K562 (cell line): ENCODE data around the gene TMEM108. TPM values are rescaled to one million over a fixed set of nuclear protein-coding genes. Genes with fewer than 3 reads are reported as not detected.

Experiments used
- ATAC-seq: fragments of 200-7000 bp; cut with Tn5 transposase; 3 replicates; pipeline ENCODE4 v1.9.1; 2020; ENCODE audit warnings: moderate library complexity
- BruUV-seq: library from RNA; stranded (reverse); fragments of 400-500 nt; replicated peaks from 2 replicates; lab custom pipeline; 2021; lab: Mats Ljungman, UMichigan
- CTCF ChIA-PET: fragments of 300-600 bp; formaldehyde crosslinking; extraction: SDS; loops from one replicate; lab custom pipeline; 2021; ENCODE audit warnings: low intra/inter-chr PET ratio; lab: Yijun Ruan, JAX
- POLR2A ChIA-PET: fragments of 300-600, 350-650 bp; sonication (Branson Sonifier 250); formaldehyde crosslinking; extraction: SDS; loops from one replicate; lab custom pipeline; 2021; ENCODE audit warnings: antibody characterized with exemption, inconsistent platforms; lab: Yijun Ruan, JAX
- DNase-seq, 4 experiments: peaks; one replicate each; pipeline versions ENCODE4 v3.0.0 to v3.0.0-alpha.2; 2011 to 2018; ENCODE audit warnings: low spot score in 3 of 4, mixed read lengths in 3 of 4; ENCODE audit errors: extremely low read depth in 1 of 4
- FAIRE-seq: peaks from 2 replicates; lab custom pipeline; 2011; peaks lifted over from hg19 to GRCh38; lab: Jason Lieb, UNC
- H2AFZ ChIP-seq: 2 replicates; pipeline ENCODE4 v1.6.0; 2011; ENCODE audit warnings: low read depth, low read length, control low read depth, inconsistent platforms
- H3K27ac ChIP-seq: fragments of 200-600 bp; 3 replicates; pipeline ENCODE4 v1.8.0; 2011; ENCODE audit warnings: low read depth, mild to moderate bottlenecking, control low read depth, inconsistent platforms, low read length, moderate library complexity, mixed read lengths; ENCODE audit errors: extremely low read depth
- H3K27me3 ChIP-seq, 2 experiments: fragments of 300-600 bp in 1 of 2; 2 replicates in 1 of 2; 3 replicates in 1 of 2; pipeline versions ENCODE4 v1.6.0 to v1.8.0; 2011; ENCODE audit warnings: inconsistent platforms in 2 of 2, low read length in 2 of 2, mild to moderate bottlenecking in 1 of 2, mixed read lengths in 1 of 2, moderate library complexity in 1 of 2; ENCODE audit not compliant: control insufficient read depth in 2 of 2, insufficient read depth in 2 of 2
- H3K36me3 ChIP-seq: fragments of 300-600 bp; 3 replicates; pipeline ENCODE4 v1.8.0; 2011; ENCODE audit warnings: mild to moderate bottlenecking, low read length, inconsistent platforms; ENCODE audit not compliant: control insufficient read depth, insufficient read depth
- H3K4me1 ChIP-seq, 2 experiments: fragments of 200-600 bp in 1 of 2; replicated peaks in 1 of 2; 2 replicates in 1 of 2; 3 replicates in 1 of 2; pipeline versions ENCODE4 v1.5.1 to v1.8.0; 2011; ENCODE audit warnings: inconsistent platforms in 2 of 2, low read length in 2 of 2, mild to moderate bottlenecking in 1 of 2, mixed read lengths in 1 of 2, moderate library complexity in 1 of 2; ENCODE audit not compliant: control insufficient read depth in 2 of 2, insufficient read depth in 2 of 2
- H3K4me2 ChIP-seq: 2 replicates; pipeline ENCODE4 v1.6.1; 2011; ENCODE audit warnings: low read length, control low read depth, inconsistent platforms, mixed read lengths; ENCODE audit not compliant: insufficient read depth
- H3K4me3 ChIP-seq: fragments of 200-600 bp; sonication (generic), shearing (Covaris generic); 2 replicates; pipeline ENCODE4 v1.5.1; 2016; ENCODE audit warnings: control low read depth, inconsistent platforms
- H3K79me2 ChIP-seq: fragments of 200-600 bp; 3 replicates; pipeline ENCODE4 v1.8.0; 2011; ENCODE audit warnings: low read length, inconsistent platforms; ENCODE audit not compliant: control insufficient read depth, insufficient read depth
- H3K9ac ChIP-seq, 2 experiments: 2 replicates each; pipeline versions ENCODE4 v1.6.0 to v1.6.1; 2011; ENCODE audit warnings: low read depth in 2 of 2, low read length in 2 of 2, control low read depth in 1 of 2, inconsistent platforms in 1 of 2, mild to moderate bottlenecking in 1 of 2, mixed read lengths in 1 of 2; ENCODE audit not compliant: insufficient read depth in 1 of 2
- H3K9me1 ChIP-seq: one replicate; pipeline ENCODE4 v1.6.0; 2011; ENCODE audit warnings: inconsistent platforms, mild to moderate bottlenecking, low read length, moderate library complexity; ENCODE audit not compliant: control insufficient read depth, insufficient read depth
- H3K9me3 ChIP-seq: replicated peaks from 2 replicates; pipeline ENCODE4 v1.5.1; 2011; ENCODE audit warnings: low read depth, low read length, inconsistent platforms; ENCODE audit not compliant: control insufficient read depth, insufficient read depth
- H4K20me1 ChIP-seq: replicated peaks from 2 replicates; pipeline ENCODE4 v1.6.1; 2011; ENCODE audit warnings: low read length, inconsistent platforms, mixed read lengths; ENCODE audit not compliant: control insufficient read depth, insufficient read depth
- BRCA1 ChIP-seq, 2 experiments: fragments of 450-650 bp in 1 of 2; sonication (generic) in 1 of 2; formaldehyde crosslinking in 1 of 2; IDR thresholded peaks; 2 replicates each; pipeline versions ENCODE4 v1.5.0 to v1.6.1; 2017 to 2020; ENCODE audit warnings: mild to moderate bottlenecking in 1 of 2, missing genetic modification reagents in 1 of 2
- C11orf30 ChIP-seq: fragments of 450-650 bp; IDR thresholded peaks from 2 replicates; pipeline ENCODE4 v1.6.1; 2016; ENCODE audit warnings: low read depth, mild to moderate bottlenecking
- CBX8 ChIP-seq: fragments of 200-600 bp; sonication (generic); IDR thresholded peaks from 2 replicates; pipeline ENCODE4 v1.6.1; 2012; ENCODE audit warnings: borderline replicate concordance, mixed run types, low read depth, mild to moderate bottlenecking, moderate library complexity, mixed read lengths, low read length, control low read depth, inconsistent platforms; ENCODE audit not compliant: poor library complexity, severe bottlenecking; ENCODE audit errors: extremely low read depth
- EGR1 ChIP-seq: fragments of 450-650 bp; conservative IDR thresholded peaks from 2 replicates; pipeline ENCODE4 v1.6.1; 2017; ENCODE audit warnings: mild to moderate bottlenecking
- ELF2 ChIP-seq: fragments of 250-450 bp; sonication (Bioruptor Pico); IDR thresholded peaks from 2 replicates; pipeline ENCODE4 v1.5.0; 2021; ENCODE audit warnings: mild to moderate bottlenecking
- ETV6 ChIP-seq, 3 experiments: fragments of 150-350 bp in 1 of 3; sonication (generic) in 1 of 3; formaldehyde crosslinking in 1 of 3; IDR thresholded peaks; 2 replicates each; pipeline versions ENCODE4 v1.6.1 to v1.8.0; 2014 to 2022; ENCODE audit warnings: borderline replicate concordance in 2 of 3, low read depth in 2 of 3, antibody characterized with exemption in 1 of 3, low read length in 1 of 3, mild to moderate bottlenecking in 1 of 3, missing genetic modification reagents in 1 of 3
- EZH2 ChIP-seq: IDR thresholded peaks from 2 replicates; pipeline ENCODE4 v1.6.1; 2012; ENCODE audit warnings: low read depth, mild to moderate bottlenecking, inconsistent platforms, low read length, borderline replicate concordance
- LCOR ChIP-seq: sonication (generic); formaldehyde crosslinking; IDR thresholded peaks from 2 replicates; pipeline ENCODE4 v1.8.0; 2022; ENCODE audit warnings: mild to moderate bottlenecking, missing genetic modification reagents
- MED1 ChIP-seq: sonication (generic); formaldehyde crosslinking; IDR thresholded peaks from 2 replicates; pipeline ENCODE4 v1.8.1; 2023; ENCODE audit warnings: missing genetic modification reagents, borderline replicate concordance
- POLR2AphosphoS2 ChIP-seq: IDR thresholded peaks from 2 replicates; pipeline ENCODE4 v1.6.1; 2012; ENCODE audit warnings: low read length, improper control_type of control experiment
- PPARD ChIP-seq: fragments of 250-450 bp; sonication (Bioruptor Pico); IDR thresholded peaks from 2 replicates; pipeline ENCODE4 v1.8.0; 2022; ENCODE audit warnings: inconsistent platforms, mild to moderate bottlenecking, moderate library complexity
- PRPF4 ChIP-seq: fragments of 200-400 bp; formaldehyde crosslinking; IDR thresholded peaks from one replicate; pipeline ENCODE4 v1.6.1; 2017; ENCODE audit warnings: low read length, low read depth, mild to moderate bottlenecking; ENCODE audit not compliant: insufficient read depth, poor library complexity, severe bottlenecking
- RBBP5 ChIP-seq: fragments of 200-600 bp; sonication (generic); IDR thresholded peaks from 2 replicates; pipeline ENCODE4 v1.6.1; 2012; ENCODE audit warnings: borderline replicate concordance, mild to moderate bottlenecking, low read length, control low read depth, inconsistent platforms; ENCODE audit not compliant: insufficient read depth, poor library complexity, severe bottlenecking
- TRIM28 ChIP-seq: fragments of 450-650 bp; IDR thresholded peaks from 2 replicates; pipeline ENCODE4 v1.6.1; 2017
- ZNF133 ChIP-seq: fragments of 250-450 bp; sonication (Bioruptor Pico); IDR thresholded peaks from 2 replicates; pipeline ENCODE4 v1.4.0; 2020; ENCODE audit warnings: mild to moderate bottlenecking
- WGBS: fragments of 100-300 bp; shearing (Covaris generic); methylation state at CpG from one replicate; pipeline ENCODE4 v1.1.6; 2016; ENCODE audit warnings: low coverage, mixed read lengths; ENCODE audit not compliant: insufficient coverage; ENCODE audit errors: missing lambda C conversion rate; 5-methylcytosine and 5-hydroxymethylcytosine counted together
- in situ Hi-C: fragments of 300-500 bp; cut with MboI; formaldehyde crosslinking; loops from 4 replicates; pipeline ENCODE4 v1.15.0; 2018; ENCODE audit warnings: inconsistent platforms, mixed read lengths
- intact Hi-C: fragments of 100-400 bp; cut with micrococcal nuclease; formaldehyde crosslinking; loops from 2 replicates; pipeline ENCODE4 v1.14.2; 2022
- polyA plus RNA-seq, 8 experiments: library from polyadenylated mRNA; depleted of rRNA in 4 of 8; stranded (reverse) in 5 of 8; unstranded in 3 of 8; fragments of >200 nt; fragmentation: Nextera tagmentation in 2 of 8; fragmentation: Illumina TruSeq in 1 of 8; extraction: Ambion mirVana in 2 of 8; extraction: Trizol in 1 of 8; gene quantifications; 2 replicates each; pipeline versions ENCODE4 v1.2.1 to v1.2.3, GENCODE V29; 2011 to 2014; ENCODE audit warnings: inconsistent platforms in 1 of 8, missing spikeins in 1 of 8
- total RNA-seq, 7 experiments: library from RNA; depleted of rRNA in 6 of 7; stranded (reverse); fragments of >200 nt in 6 of 7; fragmentation: Illumina TruSeq in 2 of 7; extraction: Trizol in 2 of 7; gene quantifications; 2 replicates each; pipeline versions ENCODE4 v1.2.1 to v1.2.3, GENCODE V29; 2011 to 2021; ENCODE audit warnings: low replicate concordance in 1 of 7

Gene TMEM108
- total and polyA plus RNA-seq, 9 of the 15 experiments (the other 6 are each of a cell fraction or from before 2014, with no cell fraction given), result 0.65 to 11.1 (median 3.4) TPM

DNA sequence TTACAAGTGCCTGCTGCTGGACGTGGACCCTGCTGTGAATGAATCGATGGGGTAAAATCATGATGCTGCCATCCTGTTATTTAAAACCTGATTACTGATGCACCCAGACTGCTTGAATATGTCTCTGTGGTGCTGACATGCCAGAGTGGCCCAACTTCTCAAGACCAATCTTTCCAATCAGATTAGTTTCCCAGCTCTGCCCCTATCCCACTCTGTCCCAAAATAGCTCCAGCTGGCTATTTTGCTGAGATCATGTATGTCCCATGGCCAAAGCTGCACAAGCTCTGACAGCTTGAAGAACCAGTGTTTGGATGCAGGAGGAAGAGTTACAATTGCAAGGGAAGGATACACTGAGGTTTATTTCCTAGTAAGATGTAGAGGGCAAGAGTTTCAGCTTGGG lies 153.6 kb downstream of the TMEM108 start:
- TF ChIP-seq EGR1 (no peak), PRPF4 (no peak), POLR2AphosphoS2 (no peak), RBBP5 (no peak)
- H3K4me2 ChIP-seq, result no peak overlapping the region
- POLR2A ChIA-PET, result no interaction called here
- in situ Hi-C loops (no loop called here), intact Hi-C loops (no loop called here)
- H3K9ac ChIP-seq, result no peak overlapping the region
- no peak for ATAC-seq
- DNase-seq, result no peak
- H3K27ac ChIP-seq, result no peak overlapping the region
- WGBS, result no CpG with 5 or more reads among the region's 2 CpGs
- H3K79me2 ChIP-seq, result no peaks in the 10 kb centered on the region
- FAIRE-seq, result no peak
- H3K9me1 ChIP-seq, result no peaks in the 10 kb centered on the region
- CTCF ChIA-PET, result no interaction called here
- BruUV-seq, result no TSS peak
- H4K20me1 ChIP-seq, result no peaks in the 10 kb centered on the region
- H3K9me3 ChIP-seq, result no peaks in the 10 kb centered on the region
- no peak overlapping the region for H2AFZ ChIP-seq
- H3K27me3 ChIP-seq, result no peaks in the 10 kb centered on the region
- no peaks in the 10 kb centered on the region for H3K4me1 ChIP-seq
- H3K36me3 ChIP-seq, result no peaks in the 10 kb centered on the region
- H3K4me3 ChIP-seq, result no peak overlapping the region

DNA sequence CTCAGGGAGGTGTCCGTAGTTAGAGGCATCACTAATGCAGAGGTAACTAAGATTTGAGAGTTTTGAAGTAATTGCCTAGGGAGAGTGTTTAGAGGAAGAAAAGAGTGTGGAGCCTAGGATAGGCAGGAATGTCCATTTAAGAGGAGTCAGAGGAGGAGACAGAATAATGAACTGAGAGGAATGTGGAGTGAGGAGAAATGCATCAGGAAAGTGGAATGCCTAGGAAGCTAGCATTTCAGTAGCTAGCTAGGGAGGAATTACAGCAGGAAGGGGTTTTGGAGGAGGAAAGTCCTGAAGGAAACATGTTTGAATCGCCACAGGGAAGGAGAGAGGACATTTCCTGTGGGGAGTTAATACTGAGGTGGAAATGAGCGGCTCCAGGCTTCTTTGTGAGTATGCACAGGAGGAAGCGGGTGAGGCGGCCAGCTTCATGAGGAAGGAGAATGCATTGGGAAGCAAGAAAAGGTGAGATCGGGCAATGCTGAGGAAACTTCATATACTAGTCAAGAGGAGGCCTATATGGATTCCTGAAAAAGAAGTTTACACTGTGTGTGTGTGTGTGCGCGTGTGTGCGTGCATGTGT lies 154.3 kb downstream of the TMEM108 start:
- no peaks in the 10 kb centered on the region for H3K27me3 ChIP-seq
- in situ Hi-C loops, result no loop called here
- H3K9me1 ChIP-seq, result no peaks in the 10 kb centered on the region
- no peaks in the 10 kb centered on the region for H3K79me2 ChIP-seq
- H3K4me1 ChIP-seq, result no peaks in the 10 kb centered on the region
- ChIA-PET POLR2A (no interaction called here), CTCF (no interaction called here)
- no peak for ATAC-seq
- no peaks in the 10 kb centered on the region for H3K36me3 ChIP-seq
- H4K20me1 ChIP-seq, result no peaks in the 10 kb centered on the region
- H3K4me3 ChIP-seq, result no peak overlapping the region
- no peak for DNase-seq
- H3K9me3 ChIP-seq, result no peaks in the 10 kb centered on the region
- no peak overlapping the region for H3K4me2 ChIP-seq
- intact Hi-C loops, result no loop called here
- no peak overlapping the region for H3K27ac ChIP-seq
- 53% methylated on average over 8 of the region's 9 CpGs for WGBS
- no peak for FAIRE-seq
- BruUV-seq, result no TSS peak
- H3K9ac ChIP-seq, result no peak overlapping the region
- H2AFZ ChIP-seq, result no peak overlapping the region
- no peak for TF ChIP-seq PPARD (CRISPR knock-in tag)
- TF ChIP-seq CBX8, result no peak
- TF ChIP-seq LCOR (CRISPR knock-in tag), result no peak
- TF ChIP-seq C11orf30, result no peak
- TF ChIP-seq BRCA1 (IDR thresholded peaks at IDR 0.05), result no peak
- no peak for TF ChIP-seq BRCA1 (CRISPR knock-in tag; IDR thresholded peaks at IDR 0.05)
- TF ChIP-seq TRIM28, result no peak
- no peak for TF ChIP-seq ELF2 (CRISPR knock-in tag)
- TF ChIP-seq ETV6 (IDR thresholded peaks at IDR 0.05; ENCODE audit: borderline replicate concordance in 1 of 2, low read depth in 2 of 2, low read length in 1 of 2), result no peak
- TF ChIP-seq ETV6 (CRISPR knock-in tag; IDR thresholded peaks at IDR 0.05; ENCODE audit: borderline replicate concordance), result no peak
- no peak for TF ChIP-seq MED1 (CRISPR knock-in tag)
- TF ChIP-seq EZH2, result no peak
- no peak for TF ChIP-seq ZNF133 (CRISPR knock-in tag)
